GM19468 (cell line): ENCODE data around the gene ARID3B.
"Not testable (repeated sequence)": the region's sequence is repeated elsewhere in the genome, so short reads cannot be mapped to it uniquely, and the experiment has no call there.

Experiments
- ATAC-seq: cut with Tn5 transposase; IDR thresholded peaks from one replicate; pipeline ENCODE4 v1.9.1; 2021; ENCODE audit warnings: mild to moderate bottlenecking, moderate library complexity, moderate number of reproducible peaks; ENCODE audit not compliant: unreplicated experiment; ENCODE audit errors: extremely low read depth

ARID3B gene

GRCh38 chr15:74618841-74619596, 78.0 kb downstream of the ARID3B start:
- no peak for ATAC-seq

- no peak for ATAC-seq
Measured at GRCh38 chr15:74619916-74620635, 79.1 kb downstream of the ARID3B start.

GRCh38 chr15:74620636-74621545, 79.9 kb downstream of the ARID3B start:
- peak; percentile 53 for ATAC-seq

- ATAC-seq, result no peak
Measured at GRCh38 chr15:74621546-74621920, 80.5 kb downstream of the ARID3B start.

- ATAC-seq, result no peak
Measured at GRCh38 chr15:74621936-74622335, 80.9 kb downstream of the ARID3B start.

GRCh38 chr15:74622758-74623157, 81.7 kb downstream of the ARID3B start:
- ATAC-seq, result no peak

GRCh38 chr15:74624020-74624602, 83.1 kb downstream of the ARID3B start:
- no peak for ATAC-seq

- ATAC-seq, result no peak
Measured at GRCh38 chr15:74625693-74626092, 84.7 kb downstream of the ARID3B start.

GRCh38 chr15:74626336-74626735, 85.3 kb downstream of the ARID3B start:
- no peak for ATAC-seq

- ATAC-seq, result peak; percentile 81
Measured at GRCh38 chr15:74626752-74627692, 86.0 kb downstream of the ARID3B start.

- no peak for ATAC-seq
Measured at GRCh38 chr15:74627766-74628165, 86.7 kb downstream of the ARID3B start.

GRCh38 chr15:74628199-74628598, 87.2 kb downstream of the ARID3B start:
- no peak for ATAC-seq

- no peak for ATAC-seq
Measured at GRCh38 chr15:74628949-74629348, 87.9 kb downstream of the ARID3B start.

- not testable (repeated sequence) for ATAC-seq
Measured at GRCh38 chr15:74629696-74630095, 88.7 kb downstream of the ARID3B start.

GRCh38 chr15:74630284-74631086, 89.5 kb downstream of the ARID3B start:
- ATAC-seq, result no peak

- no peak for ATAC-seq
Measured at GRCh38 chr15:74631087-74631385, 90.0 kb downstream of the ARID3B start.

GRCh38 chr15:74631408-74631807, 90.4 kb downstream of the ARID3B start:
- no peak for ATAC-seq

- ATAC-seq, result no peak
Measured at GRCh38 chr15:74631935-74632560, 91.0 kb downstream of the ARID3B start.
